Activated naive CD4-positive, alpha-beta T cell (primary cell): ENCODE measurements around the gene DHODH.

Experiments used
- DNase-seq, 4 experiments: peaks; one replicate each; lab custom pipeline; 2025; lab: John Stamatoyannopoulos, UW

Gene DHODH

DNA sequence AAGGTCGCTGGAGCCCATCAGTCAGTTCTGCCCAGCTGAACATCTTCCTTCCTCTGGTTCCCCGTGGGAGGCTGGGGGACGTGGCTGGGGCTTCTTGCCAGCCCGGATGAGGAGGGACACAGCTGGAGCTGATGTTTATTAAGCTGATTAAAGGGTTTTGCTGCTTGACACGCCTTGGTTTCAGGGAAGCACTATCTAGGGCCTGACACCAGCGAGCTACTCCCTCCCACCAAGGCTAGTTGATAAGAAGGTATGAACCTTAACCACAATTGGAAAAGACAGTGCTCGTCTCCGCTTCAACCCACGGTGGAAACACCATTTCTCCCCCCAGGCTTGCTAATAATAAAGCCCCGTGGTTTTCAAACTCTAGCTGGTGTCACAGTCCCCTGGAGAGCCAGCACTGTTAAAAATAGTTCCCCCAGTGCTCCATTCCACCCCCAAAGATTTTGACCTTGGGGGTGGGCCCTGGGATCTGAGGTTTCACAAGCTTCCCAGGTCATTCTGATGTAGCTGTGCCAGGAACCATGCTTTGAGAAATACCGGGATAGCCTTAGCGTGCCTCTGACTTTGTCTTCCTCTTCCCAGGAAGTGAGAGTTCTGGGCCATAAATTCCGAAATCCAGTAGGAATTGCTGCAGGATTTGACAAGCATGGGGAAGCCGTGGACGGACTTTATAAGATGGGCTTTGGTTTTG lies 5.5 kb downstream of the DHODH start:
- DNase-seq = no peak

DNA sequence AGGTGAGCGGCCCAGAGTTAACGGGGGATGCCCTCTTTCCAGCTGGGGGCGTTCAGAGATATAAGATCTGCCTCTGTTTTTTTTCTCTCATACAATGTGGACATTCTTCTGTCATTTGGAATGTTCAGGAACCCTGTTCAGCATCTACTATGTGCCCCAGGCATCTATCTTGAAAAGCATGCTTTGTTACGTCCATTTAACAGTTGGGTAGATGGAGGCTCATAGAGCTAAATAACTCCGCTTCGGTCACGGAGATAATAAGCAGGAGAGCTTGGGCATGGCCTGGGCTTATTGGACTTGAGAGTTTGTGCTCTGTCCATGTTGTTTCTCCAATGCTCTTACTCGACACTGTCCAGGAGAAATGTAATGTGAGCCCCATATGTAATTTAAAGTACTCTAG lies 6.1 kb downstream of the DHODH start:
- no peak for DNase-seq

DNA sequence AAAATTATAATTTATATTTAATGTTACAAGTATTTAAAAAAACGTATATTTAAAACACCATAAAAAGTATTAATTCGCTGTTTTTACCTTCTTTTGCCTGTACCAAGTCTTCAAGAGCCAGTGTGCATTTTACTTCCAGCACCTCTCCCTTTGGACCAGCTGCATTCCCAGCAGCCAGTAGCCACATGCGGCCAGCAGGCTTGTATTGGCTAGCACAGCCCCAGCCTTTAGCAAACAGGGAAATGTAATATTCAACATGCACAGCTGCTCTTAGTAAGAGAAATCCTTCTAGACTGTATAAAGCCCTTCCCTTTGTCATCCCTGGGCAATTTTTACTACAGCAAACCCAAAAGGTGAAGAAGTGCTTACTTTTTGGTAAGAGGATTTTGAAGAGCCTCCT lies 6.6 kb downstream of the DHODH start:
- no peak for DNase-seq

DNA sequence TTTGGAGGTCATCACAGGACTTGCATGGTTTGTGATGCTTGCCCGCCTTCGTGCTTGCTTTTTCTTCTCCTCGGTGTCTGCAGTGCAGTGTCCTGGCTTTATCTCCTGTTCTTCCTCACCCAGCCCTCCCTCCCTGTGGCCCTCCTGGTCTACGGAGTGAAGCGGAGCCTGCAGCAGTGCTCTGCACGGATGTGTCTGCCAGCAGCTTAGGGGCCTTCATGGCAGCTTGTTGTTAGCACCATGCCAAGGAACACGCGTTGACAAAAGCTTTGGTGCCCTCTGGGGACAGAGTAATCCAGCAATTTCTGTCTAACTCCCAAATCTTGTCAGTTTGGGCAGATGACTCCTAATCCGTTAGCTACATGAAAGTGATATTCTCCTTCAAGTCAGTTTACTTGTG lies 9.9 kb downstream of the DHODH start:
- no peak for DNase-seq

DNA sequence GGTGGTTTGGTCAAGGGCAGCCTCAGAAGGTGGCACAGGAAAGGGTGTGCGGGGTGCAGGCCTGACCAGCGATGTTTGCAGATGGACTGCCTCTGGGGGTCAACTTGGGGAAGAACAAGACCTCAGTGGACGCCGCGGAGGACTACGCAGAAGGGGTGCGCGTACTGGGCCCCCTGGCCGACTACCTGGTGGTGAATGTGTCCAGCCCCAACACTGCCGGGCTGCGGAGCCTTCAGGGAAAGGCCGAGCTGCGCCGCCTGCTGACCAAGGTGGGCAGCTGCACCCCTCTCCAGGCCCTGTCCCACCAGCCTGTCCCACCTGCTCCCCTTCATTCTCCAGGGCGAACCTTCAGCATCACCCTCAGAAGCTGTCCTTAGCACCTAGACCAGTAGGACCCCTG lies 12.5 kb downstream of the DHODH start:
- no peak for DNase-seq

DNA sequence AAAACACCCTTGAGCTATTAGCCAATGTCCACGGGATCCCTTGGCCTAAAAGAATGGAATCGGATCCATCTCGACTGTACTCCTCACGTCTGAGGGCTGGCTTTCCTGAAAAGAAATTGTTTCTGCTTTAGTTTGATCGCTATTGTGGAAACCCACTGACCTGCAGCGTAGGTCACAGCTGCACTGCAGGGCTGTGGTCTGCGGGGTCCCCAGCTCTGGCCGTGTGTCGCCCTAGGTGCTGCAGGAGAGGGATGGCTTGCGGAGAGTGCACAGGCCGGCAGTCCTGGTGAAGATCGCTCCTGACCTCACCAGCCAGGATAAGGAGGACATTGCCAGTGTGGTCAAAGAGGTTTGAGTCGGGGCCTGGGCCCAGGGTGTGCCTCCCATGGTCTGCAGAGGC lies 13.6 kb downstream of the DHODH start:
- DNase-seq = no peak

DNA sequence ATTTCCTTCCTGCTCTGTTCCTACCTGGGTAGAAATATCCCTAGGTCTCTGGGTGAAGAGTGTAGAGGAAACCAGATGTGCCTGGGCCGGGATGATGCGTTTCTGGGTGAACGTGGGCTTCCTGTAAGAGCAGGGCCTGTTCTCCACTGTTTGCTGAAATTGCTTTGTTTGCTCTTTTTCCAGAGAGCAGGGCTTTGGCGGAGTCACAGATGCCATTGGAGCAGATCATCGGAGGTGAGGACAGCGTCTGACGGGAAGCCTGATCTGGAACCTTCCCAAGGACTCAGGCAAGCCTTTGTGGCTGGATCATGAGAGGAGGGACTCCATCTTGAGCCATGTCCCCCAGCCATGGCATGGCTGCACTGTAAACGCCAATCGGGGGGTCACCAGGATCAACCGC lies 15.4 kb downstream of the DHODH start:
- DNase-seq = no peak

DNA sequence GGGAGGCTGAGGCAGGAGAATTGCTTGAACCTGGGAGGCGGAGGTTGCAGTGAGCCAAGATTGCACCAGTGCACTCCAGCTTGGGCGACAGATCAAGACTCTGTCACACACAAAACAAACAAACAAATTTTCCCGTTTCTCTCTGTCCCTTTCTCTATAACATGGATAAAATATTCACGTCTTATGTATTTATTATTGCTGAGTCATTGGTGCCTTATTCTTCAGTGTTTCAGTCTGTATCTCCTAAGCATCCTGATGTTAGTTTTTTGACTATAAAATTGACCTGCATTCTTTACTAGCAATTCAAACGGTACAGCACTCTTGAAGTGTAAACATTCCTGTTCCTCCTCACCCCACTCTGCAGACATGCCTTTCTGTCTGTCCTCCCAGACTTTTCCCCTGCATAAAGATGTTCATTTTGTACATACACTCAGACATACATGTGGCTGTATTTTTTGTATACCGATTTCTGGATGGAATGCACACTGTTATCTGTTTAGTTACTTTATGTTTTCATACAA lies 16.4 kb downstream of the DHODH start:
- no peak for DNase-seq

DNA sequence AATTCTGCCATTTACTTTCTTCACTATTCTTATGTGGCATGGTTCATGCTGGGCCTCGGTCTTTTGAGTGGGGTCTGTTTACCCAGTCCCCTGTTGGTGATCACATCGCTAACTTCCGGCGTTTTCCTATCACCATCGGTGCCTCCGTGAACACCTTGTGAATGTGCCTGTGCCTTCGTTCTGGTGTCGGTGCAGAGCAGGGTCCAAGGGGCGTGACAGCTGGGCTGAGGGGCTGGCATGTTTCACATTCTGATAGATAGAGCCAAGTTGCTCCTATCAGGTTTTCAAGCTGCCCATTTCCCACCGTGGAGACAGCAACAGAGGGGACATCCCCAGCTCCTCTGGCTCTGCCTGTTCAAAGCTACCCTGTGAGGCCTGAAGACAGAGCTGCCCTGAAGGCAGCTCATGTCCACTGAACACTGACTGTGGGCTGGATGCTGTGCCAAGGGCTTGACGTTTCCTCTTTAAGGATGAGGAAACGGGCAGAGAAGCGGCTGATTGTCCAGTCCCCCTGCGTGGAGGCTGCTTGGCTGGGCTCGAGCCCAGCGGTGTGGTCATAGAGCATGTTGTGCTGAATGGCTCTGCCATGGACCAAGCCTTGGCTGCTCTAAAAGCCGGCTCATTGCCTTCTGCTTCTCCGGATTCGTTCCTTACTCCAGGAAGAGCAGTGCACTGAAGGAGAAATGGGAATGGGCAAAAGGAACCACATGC lies 17.0 kb downstream of the DHODH start:
- no peak for DNase-seq

DNA sequence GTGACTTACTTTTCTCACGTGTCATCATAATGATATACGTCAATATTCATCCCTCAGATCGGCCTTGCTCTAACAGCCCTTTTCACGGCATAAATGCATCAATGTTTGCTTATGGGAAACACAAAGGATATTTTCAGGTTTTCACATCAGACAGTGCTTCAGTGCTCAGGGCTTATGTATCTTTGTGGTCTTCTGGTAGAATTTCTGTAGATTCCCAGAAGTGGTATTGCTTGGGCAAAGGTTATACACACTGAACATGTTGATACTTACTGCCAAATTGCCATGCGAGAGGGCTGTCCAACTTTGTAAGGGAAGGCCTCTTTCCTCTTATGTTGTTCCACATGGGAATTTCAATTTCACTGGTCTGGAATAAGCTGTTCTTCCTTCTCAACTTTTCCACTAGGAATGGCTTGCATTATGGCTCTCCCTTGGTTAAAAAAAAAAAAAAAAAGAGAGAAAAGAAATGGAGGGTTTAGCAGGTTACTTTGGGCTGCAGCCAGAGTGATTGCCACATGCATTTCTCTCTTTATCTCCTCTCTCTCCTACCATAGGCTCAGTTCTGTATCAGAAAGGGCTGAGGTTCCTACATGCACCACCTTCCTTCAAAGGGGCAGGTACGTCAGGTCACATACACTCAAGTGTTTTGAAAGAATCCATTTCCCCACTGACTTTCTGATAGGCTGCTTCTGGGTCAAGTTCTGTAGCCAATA lies 19.3 kb downstream of the DHODH start:
- no peak for DNase-seq

DNA sequence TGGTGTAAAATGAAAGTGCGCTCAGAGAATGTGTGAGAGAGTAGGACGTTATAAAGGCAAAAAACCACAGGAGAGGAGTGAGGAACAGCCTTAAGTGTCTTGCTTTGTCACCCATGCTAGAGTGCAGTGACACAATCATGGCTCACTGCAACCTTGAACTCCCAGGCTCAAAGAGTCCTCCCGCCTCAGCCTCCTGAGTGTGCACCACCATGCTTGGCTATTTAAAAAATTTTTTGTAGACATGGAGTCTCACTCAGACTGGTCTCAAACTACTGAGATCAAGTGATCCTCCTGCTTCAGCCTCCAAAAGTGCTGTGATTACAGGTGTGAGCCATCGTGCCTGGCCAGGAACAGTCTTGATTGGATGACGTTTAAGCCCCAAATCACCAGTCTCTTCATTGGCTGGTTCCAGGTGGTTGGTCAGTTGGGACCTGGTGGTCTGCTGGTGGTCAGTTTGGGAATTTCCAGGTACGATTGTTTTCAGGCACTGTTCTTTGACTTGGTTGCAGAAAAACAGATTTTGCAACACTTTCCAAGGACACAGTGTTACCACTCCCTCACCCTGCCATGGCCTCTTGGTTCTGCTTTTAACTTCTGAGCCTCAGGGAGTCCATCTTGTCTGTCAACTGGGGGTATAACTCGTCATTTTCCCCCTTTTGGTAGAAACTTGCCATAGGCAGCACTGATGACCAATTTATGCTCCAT lies 21.2 kb downstream of the DHODH start:
- DNase-seq = no peak

DNA sequence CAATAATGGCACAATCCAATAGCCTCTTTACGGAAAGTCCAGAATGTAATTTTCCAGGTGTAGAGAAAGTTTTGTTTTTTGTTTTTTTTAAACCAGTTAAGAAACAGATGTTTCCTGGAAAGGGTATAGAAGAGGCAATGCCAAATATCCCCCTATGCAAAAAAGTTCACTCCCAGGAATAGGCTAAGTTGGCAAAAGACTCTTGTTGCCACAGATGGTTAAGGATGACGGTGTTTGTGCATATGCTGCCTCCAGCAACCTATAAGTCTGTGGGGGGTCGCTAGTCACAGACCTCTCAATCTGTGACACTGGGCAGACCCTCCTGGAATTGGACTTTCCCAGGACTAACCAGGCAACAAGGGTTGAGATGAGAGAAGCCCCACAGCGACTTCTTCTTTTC lies 24.9 kb downstream of the DHODH start:
- DNase-seq = no peak

DNA sequence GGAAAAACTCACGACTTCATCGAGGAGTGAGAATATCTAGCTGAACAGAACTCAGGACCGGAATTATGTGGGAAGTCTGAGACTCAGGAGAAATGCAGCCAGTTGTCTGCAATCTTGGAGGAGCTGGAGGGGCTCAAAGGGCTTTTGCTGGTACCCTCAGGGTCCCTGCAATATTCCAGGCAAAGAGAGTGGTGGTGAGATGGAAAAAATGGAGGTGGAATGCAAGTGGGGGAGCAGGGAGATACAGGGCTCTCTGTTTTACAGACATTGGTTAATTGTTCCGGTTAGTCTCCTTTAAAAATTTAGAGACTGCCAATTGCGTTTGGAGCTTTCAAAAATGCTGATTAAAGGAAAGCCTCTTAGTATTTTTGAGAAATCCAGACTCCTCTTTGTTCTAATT lies 27.6 kb downstream of the DHODH start:
- DNase-seq = no peak

DNA sequence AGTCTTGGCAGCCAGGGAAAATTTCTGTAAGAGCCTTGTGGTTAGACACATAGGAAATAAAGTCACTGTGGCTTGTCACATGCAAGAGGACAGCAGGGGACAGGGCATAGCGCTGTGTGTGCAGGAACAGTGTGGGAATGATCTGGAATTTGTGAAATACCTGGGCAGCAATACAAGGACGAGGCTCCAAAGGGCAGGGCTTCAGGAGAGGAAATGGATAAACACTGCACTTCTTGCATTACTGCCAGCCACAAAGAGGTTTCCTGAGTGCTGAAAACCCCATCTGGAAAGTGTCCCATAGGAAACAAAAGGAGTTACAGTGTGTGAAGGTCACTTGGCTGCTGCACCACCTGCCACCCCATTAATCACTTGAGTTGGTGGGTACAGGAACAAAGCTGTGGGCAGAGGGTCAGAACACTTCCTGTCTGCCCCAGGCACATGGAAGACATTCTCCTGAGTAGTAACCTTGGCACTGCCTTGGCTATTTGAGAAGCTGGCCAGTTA lies 33.7 kb downstream of the DHODH start:
- no peak for DNase-seq

DNA sequence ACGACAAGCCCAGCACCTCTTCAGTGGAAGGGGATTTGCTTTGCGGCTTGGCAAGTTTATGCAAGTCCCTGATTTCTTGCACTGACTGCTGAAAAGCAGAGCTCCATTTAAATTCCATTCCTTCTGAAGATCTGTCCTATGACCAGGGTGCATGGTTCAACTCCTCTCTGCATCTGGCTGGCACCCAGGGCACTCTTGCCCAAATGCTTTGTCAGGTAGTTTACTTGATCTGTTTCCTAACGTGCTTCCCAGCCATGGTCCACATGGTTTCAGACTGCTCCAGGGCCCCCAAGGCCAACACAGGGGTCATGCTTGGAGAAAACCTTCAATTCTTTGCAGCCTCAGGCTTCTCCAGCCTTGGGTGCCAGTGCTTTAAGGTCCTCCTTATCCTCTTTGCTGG lies 34.5 kb downstream of the DHODH start:
- DNase-seq = no peak

DNA sequence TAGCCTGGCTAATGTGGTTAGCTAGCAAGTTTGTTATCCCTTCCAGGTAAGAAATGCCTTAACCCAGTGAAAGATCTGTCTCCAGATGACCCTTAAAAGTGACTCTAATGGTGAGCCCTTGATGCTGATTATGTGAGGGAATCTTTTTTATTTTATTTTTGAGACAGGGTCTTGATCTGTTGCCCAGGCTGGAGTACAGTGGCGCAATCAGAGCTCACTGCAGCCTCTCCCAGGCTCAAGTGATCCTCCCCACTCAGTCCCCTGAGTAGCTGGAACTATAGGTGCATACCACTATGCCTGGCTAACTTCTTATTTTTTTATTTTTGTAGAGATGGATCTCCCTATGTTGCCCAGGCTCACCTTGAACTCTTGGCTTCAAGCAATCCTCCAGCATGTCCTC lies 35.0 kb downstream of the DHODH start:
- no peak for DNase-seq

DNA sequence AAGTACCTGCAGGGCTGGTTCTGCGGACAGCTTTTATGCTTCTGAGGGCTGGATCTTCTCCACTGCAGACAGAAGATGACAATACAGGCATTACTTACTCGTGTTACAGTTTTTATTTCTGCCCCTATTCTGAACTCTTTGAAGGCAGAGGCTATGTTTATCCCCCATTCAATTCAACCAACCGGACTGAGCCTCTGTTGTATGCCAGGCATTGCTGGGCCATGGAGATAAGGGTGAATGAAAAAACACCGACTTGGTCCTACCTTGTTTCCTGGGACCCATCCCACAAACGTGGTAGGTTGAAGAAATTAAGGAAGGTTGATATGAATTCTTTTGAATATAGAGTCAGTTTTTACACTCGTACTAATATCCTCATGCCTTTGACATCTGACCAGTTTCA lies 35.8 kb downstream of the DHODH start:
- DNase-seq = no peak

DNA sequence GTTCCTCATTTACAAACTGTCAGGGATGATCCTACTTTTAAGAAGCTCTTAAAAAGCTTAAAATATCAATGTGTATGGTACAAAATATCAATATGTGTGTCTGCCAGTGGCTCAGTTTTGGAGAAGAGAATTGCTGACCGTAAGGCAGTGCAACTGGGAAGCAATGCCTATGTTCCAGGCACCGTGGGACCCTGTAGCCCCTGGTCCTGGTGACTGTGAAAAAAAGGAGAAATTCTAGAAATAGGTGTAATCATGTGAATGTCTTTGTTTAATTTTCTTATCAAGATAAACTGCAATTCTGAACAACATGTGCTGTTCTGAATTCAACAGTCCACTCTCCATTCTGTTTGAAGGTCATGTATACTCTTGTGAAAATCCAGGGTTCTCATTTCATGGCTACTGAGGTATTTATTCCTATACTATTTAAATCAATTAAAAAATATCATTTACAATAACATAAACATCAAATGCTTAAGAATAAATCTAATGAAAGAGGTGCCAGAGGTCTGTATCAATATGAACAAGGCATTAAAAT lies 36.3 kb downstream of the DHODH start:
- no peak for DNase-seq

DNA sequence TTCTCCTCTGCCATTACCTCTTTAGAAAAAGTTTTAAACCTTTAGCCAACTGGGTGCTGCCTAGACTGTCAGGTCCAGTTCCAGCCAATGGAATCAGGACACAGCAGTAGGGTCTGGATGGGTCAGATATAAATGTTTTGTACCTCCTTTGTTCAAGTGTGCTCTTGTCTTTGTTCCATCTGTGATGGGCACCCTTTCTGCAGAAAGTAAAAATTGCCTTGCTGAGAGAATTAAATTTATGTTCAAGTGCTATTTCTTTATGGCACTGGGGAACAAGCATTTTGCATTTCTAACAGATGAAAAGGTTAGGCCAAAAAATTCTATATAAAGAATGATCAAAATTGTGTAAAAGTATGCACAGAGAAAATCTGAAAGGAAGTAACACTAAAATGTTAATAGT lies 40.6 kb downstream of the DHODH start:
- no peak for DNase-seq

DNA sequence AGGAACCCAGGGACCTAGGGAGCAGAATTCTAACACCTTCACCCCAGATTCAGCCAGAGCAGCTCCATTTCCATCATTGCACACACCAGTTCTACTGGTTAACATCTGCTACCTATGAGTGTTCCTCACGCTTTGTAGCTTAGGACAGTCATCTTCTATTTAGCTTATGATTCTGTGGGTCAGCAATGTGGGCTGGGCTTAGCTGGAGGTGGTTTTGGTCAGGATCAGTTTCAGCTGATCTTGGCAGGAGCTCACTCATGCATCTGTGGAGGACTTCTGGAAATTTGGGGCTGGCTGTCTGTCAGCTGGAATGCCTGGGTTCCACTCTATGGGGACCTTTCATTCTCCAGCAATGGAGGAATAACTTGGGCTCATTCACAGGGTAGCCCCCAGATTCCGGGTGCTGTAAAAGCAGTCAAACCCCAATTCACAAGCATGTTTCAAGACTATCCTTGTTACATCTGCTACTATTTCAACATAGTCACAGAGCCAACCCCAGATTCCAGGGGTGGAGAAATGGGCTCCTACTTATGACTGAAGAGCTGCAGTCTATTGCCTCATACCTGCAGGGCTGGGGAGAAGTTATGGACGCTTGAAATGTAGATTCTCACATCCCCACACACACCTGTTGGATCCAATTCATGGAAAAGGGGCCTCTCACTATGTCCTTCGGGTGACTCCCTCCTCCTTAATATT lies 42.4 kb downstream of the DHODH start:
- DNase-seq = no peak

DNA sequence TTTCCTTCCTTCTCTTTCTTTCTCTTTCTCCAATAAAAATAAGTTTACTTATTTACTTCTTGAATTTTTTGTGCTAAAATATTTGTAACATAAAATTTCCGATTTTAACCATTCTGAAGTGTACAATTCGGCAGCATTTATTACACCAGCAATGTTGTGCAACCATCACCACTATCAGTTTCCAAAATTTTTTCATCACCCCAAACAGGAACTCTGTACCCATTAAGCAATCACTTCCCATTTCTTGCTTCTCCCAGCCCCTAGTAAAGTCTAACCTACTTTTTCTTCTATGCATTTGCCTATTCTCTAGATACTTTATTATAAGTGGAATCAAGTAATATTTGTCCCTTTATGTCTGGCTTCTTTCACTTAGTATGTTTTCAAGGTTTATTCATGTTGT lies 43.3 kb downstream of the DHODH start:
- DNase-seq = no peak
